ENCODE measurements around the gene GNB1L.

DNA sequence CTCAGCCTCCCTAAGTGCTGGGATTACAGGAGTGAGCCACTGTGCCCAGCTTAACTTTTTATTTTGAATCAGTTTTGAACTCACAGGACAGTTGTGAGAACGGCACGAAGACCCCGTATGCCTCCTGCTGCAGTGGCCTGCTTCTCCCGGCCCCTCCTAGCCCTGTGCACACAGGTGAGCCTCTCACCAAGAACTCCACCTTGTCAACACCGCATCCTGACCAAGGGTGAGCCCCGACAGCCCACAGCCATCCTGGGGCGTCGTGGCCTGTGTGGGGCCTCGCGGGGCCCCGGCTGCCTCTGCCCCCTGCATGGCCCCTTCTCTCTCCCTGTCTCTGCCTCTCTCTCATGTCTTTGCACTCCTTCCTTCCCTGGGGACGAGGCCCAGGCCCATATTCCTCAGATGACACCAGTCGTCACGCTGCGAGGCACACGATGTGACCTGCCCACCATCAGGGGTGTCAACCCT, 38.8 kb downstream of the GNB1L start:
- TF ChIP-seq POLR2A (IDR thresholded peaks at IDR 0.05): no peak
- TF ChIP-seq, protein P1, sequence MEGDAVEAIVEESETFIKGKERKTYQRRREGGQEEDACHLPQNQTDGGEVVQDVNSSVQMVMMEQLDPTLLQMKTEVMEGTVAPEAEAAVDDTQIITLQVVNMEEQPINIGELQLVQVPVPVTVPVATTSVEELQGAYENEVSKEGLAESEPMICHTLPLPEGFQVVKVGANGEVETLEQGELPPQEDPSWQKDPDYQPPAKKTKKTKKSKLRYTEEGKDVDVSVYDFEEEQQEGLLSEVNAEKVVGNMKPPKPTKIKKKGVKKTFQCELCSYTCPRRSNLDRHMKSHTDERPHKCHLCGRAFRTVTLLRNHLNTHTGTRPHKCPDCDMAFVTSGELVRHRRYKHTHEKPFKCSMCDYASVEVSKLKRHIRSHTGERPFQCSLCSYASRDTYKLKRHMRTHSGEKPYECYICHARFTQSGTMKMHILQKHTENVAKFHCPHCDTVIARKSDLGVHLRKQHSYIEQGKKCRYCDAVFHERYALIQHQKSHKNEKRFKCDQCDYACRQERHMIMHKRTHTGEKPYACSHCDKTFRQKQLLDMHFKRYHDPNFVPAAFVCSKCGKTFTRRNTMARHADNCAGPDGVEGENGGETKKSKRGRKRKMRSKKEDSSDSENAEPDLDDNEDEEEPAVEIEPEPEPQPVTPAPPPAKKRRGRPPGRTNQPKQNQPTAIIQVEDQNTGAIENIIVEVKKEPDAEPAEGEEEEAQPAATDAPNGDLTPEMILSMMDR (IDR thresholded peaks at IDR 0.05): no peak
